Stimulated activated CD4-positive, alpha-beta T cell treated with anti-CD3 and anti-CD28 coated beads, Interleukin-2, amount 100 ng/mL, for 24 hours (primary cell): ENCODE data around the gene AFF1.
"Not testable (repeated sequence)": the region's sequence is repeated elsewhere in the genome, so short reads cannot be mapped to it uniquely, and the experiment has no call there.

Experiments used
- DNase-seq, 2 donors: peaks; one replicate each; pipeline ENCODE4 v3.0.0-alpha.2; 2020

AFF1 gene

GRCh38 chr4:87118826-87119225, 184.0 kb downstream of the AFF1 start:
- no peak for DNase-seq

GRCh38 chr4:87120010-87120409, 185.2 kb downstream of the AFF1 start:
- DNase-seq = no peak

- no peak for DNase-seq
Observed at GRCh38 chr4:87120411-87121162, 185.8 kb downstream of the AFF1 start.

GRCh38 chr4:87121341-87122065, 186.7 kb downstream of the AFF1 start:
- no peak for DNase-seq

- no peak for DNase-seq
Observed at GRCh38 chr4:87122252-87122651, 187.4 kb downstream of the AFF1 start.

- DNase-seq = no peak
Observed at GRCh38 chr4:87126056-87126455, 191.2 kb downstream of the AFF1 start.

GRCh38 chr4:87128006-87128705, 193.3 kb downstream of the AFF1 start:
- no peak for DNase-seq

GRCh38 chr4:87129681-87130080, 194.9 kb downstream of the AFF1 start:
- DNase-seq = no peak

GRCh38 chr4:87130985-87131703, 196.3 kb downstream of the AFF1 start:
- no peak for DNase-seq

GRCh38 chr4:87132035-87132434, 197.2 kb downstream of the AFF1 start:
- DNase-seq = no peak

GRCh38 chr4:87133183-87133582, 198.4 kb downstream of the AFF1 start:
- DNase-seq = no peak

- DNase-seq = no peak
Observed at GRCh38 chr4:87134122-87134521, 199.3 kb downstream of the AFF1 start.

- no peak for DNase-seq
Observed at GRCh38 chr4:87141428-87141827, 206.6 kb downstream of the AFF1 start.

GRCh38 chr4:87144356-87144755, 209.5 kb downstream of the AFF1 start:
- no peak for DNase-seq

- not testable (repeated sequence) for DNase-seq
Observed at GRCh38 chr4:87145934-87146333, 211.1 kb downstream of the AFF1 start.

- DNase-seq = no peak
Observed at GRCh38 chr4:87147116-87147515, 212.3 kb downstream of the AFF1 start.

GRCh38 chr4:87150498-87151261, 215.9 kb downstream of the AFF1 start:
- peak; percentile 10 to 62 for DNase-seq

GRCh38 chr4:87151730-87152129, 216.9 kb downstream of the AFF1 start:
- DNase-seq = no peak

GRCh38 chr4:87152310-87153041, 217.7 kb downstream of the AFF1 start:
- no peak for DNase-seq

- no peak for DNase-seq
Observed at GRCh38 chr4:87153078-87153870, 218.5 kb downstream of the AFF1 start.

GRCh38 chr4:87165892-87166291, 231.1 kb downstream of the AFF1 start:
- DNase-seq = no peak
